Activated CD4-positive, alpha-beta T cell treated with anti-CD3 and anti-CD28 coated beads for 1 hour (primary cell): ENCODE results near the gene IL32.
"Not testable (repeated sequence)": the region's sequence is repeated elsewhere in the genome, so short reads cannot be mapped to it uniquely, and the experiment has no call there.

ENCODE experiments used
- DNase-seq: peaks from one replicate; pipeline ENCODE4 v3.0.0-alpha.2; 2020

Gene IL32

DNA sequence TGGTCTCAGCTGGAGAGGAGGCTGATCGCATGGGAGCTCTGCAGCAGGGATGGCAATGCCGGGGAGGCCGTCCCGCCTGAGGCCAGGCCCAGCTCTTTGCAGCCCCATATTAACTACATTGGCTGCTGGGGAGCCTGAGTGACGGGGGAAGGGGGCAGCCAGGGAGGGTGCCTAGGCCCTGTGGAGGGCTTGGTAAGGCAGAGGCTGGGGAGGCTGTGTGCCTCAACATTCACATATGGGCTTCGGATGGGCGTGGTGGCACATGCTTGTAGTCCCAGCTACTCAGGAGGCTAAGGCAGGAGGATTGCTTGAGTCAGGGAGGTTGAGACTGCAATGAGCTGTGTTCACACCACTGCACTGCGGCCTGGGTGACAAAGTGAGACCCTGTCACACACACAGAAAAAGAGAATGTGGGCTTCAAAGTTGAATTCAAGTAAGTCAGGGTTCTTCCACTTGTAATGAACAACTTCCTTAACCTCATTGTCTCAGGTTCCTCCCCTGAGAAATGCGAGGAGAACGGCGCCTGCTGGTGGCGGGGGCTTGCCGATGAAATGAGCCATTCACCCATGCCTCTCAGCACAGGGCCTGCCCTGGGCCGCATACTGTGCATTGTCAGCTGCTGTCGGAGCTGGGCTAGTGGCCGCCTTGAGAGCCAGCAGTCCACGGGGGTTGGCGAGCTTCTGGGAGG, 7.3 kb downstream of the IL32 start:
- not testable (repeated sequence) for DNase-seq

GRCh38 chr16:3073448-3073847, 8.0 kb downstream of the IL32 start:
- no peak for DNase-seq

GRCh38 chr16:3074860-3075522, 9.6 kb downstream of the IL32 start:
- peak; percentile 58 for DNase-seq

DNA sequence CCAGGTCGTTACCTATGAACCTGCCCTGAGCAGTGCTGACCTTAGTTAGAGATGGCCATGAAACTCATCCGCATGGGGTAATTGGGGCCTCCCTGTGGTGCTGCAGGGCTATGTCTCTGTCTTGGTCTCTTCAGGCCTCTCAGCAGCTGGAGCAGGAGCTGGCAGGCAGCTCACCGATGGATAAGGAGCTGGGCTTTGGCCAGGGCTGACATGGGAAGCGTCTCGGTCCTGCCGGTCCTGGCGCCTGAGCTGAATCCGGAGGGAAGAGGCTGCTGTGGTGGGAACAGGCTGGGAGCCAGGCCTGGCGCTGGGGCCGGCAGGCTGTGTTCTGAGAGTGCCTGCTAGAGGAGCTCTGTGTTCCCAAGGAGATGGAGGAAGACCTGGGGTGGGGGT, 10.1 kb downstream of the IL32 start:
- DNase-seq = no peak

DNA sequence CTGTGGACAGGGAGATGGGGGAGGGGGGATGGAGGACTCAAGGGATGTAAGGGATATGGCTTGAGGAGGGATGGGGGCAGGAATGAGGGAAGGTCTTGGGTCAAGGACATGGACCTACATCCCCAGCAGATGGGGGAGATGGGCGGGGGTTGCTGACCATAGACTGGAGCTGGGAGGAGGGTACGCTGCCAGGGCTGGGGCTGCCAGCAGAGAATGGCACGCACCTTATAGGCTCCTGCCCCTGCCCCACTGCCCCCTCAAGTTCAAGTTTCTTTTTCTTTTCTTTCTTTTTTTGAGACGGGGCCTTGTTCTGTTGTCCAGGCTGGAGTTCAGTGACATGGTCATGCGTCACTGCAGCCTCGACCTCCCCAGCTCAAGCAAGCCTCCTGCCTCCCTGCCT, 10.5 kb downstream of the IL32 start:
- DNase-seq = not testable (repeated sequence)

DNA sequence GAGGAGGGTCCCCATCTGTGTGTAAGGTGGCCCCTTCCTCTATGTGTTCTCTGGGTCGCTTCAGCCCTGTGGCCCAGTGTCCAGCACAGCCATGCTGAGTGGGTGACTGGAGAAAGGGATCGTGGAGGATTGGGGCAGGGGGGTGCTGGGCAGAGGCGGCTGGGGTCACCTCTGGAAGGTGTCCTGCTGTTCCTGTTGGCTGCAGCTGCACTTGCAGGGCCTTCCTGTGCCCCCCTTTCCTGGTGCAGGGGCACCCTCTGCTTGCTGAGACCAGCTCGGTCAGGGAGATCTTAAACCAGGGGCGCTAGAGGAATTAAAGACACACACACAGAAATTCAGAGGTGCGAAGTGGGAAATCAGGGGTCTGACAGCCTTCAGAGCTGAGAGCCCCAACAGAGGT, 11.1 kb downstream of the IL32 start:
- no peak for DNase-seq

- DNase-seq = no peak
These were observed 14.6 kb downstream of the IL32 start for GRCh38 chr16:3080024-3080423.

GRCh38 chr16:3081957-3082356, 16.5 kb downstream of the IL32 start:
- not testable (repeated sequence) for DNase-seq

DNA sequence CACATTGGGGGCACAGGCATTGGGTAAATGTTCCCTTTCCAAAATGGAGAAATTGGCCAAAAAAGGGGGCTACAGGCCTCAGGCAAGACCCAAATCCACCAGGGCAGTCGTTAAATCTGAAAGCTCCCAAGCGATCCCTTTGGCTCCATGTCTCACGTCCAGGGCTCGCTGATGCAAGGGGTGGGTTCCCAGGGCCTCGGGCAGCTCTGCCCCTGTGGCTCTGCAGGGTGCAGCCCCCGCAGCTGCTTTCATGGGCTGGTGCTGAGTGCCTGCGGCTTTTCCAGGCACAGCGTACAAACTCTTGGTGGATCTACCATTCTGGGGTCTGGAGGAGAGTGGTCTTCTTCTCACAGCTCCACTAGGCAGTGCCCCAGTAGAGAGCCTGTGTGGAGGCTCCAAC, 18.0 kb downstream of the IL32 start:
- not testable (repeated sequence) for DNase-seq

- DNase-seq = no peak
These were observed 19.1 kb downstream of the IL32 start for GRCh38 chr16:3084491-3084890.

GRCh38 chr16:3084969-3085670, 19.7 kb downstream of the IL32 start:
- no peak for DNase-seq

GRCh38 chr16:3085868-3086595, 20.6 kb downstream of the IL32 start:
- DNase-seq = no peak

DNA sequence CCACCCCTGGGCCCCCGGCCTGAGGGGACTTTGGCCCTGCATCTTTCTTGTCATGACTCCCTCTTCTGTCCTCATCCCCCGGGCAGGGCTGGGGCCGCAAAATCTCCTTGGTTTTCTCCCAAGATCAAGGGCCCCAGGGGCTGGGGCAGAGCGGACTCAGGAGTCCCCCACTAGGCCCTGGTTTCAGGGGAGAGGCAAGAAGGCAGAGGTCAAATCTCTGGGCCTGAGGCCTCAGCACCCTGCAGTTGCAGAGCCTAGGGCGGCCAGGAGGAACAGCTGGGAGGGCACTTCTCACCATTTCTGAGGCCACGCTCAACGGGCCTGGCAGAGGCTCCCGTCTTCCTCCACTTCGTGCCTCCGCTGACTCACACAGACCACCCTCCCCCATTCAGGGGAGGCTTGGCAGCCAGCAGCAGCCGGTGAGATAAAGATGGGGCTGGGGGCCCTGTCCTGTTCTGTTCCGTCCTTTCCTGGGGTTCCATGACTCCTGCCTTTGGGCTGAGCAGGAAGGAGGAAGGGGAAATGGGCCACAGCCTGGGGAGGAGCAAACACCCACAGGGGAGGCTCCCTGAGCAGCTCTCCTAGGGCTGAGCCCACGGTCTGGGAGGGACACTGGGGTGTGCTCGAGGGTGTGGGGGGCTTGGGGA, 21.3 kb downstream of the IL32 start:
- DNase-seq = no peak

- no peak for DNase-seq
These were observed 22.1 kb downstream of the IL32 start for GRCh38 chr16:3087243-3088235.

- no peak for DNase-seq
These were observed 23.0 kb downstream of the IL32 start for GRCh38 chr16:3088450-3088849.

- DNase-seq = no peak
These were observed 23.7 kb downstream of the IL32 start for GRCh38 chr16:3088925-3089716.

GRCh38 chr16:3089717-3090592, 24.5 kb downstream of the IL32 start:
- no peak for DNase-seq

- DNase-seq = no peak
These were observed 26.1 kb downstream of the IL32 start for GRCh38 chr16:3091551-3091950.

DNA sequence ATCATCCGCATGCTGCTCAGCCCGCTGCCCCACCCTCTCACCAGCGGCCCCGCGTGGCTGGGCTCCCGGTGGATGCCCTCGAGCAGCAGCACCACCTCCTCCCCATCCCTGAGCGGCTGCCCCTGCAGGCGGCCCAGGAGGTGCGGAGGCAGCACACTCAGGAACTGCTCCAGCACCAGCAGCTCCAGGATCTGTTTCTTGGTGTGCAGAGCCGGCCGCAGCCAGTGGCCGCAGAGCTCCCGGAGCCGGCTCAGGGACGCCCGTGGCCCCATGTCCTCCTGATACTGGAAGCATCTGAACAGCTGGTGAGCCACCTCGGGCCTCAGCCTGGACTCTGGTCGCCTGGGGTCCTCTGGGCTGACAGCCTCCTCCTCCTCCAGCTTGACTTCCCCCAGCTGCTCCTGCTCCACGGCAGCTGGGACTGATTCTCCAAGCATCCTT, 27.1 kb downstream of the IL32 start:
- DNase-seq = no peak
